GM18507 (cell line): Measurements from ENCODE around the gene CTAGE6.
"Not testable (repeated sequence)": the region's sequence is repeated elsewhere in the genome, so short reads cannot be mapped to it uniquely, and the experiment has no call there.

ENCODE experiments used
- DNase-seq: peaks from one replicate; pipeline ENCODE4 v3.0.0; 2011; ENCODE audit warnings: low read depth; ENCODE audit not compliant: insufficient read length; ENCODE audit errors: extremely low spot score
- FAIRE-seq: peaks from 2 replicates; lab custom pipeline; 2011; peaks lifted over from hg19 to GRCh38; lab: Jason Lieb, UNC

The CTAGE6 gene

DNA sequence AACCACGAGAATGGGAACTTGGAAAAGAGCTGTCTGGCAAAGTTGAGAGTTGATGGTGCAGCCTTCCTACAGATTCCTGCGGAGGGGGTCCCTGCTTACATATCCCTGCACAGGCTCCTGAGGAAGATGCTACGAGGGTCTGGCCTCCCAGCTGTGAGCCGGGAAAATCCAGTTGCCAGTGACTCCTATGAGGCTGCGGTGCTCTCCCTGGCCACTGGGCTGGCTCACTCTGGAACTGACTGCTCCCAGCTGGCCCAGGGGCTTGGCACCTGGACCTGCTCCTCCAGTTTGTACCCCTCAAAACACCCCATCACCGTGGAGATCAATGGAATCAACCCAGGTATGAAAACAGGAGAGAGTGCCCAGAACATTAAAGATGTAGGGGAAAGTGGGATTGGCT lies 37.2 kb downstream of the CTAGE6 start:
- FAIRE-seq, DNase-seq: not testable (repeated sequence)

DNA sequence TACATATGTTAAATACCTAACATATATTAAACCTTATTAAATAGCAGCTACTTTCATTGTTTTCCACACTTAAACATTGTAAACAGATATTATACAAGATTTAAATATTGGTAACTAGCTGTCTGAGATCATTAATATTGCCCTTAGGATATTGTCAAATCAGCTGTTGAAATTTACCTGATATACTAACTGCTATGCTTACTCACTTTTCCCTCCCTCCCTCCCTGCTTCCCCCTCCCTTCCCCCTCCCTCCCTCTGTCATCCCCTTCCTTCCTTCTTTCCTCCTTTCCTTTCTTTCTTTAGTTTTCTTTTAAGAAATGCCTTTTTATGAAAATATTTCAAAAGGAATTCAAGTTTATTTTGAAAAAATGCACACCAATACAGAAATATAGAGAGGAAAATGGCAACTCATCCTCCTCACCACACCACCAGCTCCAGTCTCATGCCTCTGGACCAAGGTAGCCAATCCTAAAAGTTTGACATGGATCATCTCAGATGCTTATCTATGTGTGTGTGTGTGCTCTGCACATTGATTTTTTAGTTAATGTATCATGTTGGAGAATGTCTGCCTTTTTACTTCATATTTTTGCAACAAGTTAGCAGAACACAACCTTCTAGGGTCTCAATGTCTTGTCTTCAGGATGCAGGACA lies 41.8 kb downstream of the CTAGE6 start:
- DNase-seq, FAIRE-seq: not testable (repeated sequence)

DNA sequence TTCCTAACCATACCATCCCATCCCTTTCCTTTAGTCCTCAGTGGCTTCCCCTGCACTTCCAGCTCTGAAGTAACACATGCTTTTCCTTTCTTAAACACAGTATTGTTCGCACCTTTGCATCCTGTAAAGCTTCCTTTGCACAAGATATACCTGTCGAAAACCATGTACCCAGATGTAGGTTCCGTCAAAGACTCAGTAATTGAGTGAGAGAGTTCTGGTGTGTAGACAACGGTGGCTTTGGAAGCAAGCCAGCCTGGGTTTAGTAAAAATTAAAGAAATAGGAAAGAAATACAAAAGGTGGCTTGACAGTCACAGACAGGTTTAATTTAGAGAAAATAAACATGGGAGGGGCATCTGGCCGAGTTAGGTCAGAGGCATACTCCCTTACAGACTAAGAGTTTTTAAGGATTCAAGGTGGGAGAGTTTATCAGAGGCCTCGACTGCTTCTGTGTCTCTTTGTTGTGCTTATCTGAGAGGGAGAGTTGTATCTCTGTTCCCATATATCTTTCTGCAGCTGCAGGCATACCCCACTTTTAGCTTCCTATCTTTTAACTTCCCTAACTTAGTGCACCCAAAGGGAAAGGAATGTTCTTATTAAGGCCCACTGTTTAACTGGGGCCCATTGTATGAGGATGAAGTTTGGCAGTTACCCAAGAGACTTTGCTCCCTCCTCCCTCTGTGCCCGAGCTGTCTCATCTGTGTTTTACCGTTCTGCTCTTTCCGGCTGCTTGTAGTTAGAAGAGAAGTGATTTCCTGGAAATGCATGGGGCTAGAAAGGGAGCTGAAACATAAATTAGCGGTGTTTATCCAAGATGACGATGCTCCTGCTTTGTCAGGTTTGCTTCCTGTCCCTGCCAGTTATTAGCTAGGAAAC lies 42.7 kb downstream of the CTAGE6 start:
- FAIRE-seq: not testable (repeated sequence)

DNA sequence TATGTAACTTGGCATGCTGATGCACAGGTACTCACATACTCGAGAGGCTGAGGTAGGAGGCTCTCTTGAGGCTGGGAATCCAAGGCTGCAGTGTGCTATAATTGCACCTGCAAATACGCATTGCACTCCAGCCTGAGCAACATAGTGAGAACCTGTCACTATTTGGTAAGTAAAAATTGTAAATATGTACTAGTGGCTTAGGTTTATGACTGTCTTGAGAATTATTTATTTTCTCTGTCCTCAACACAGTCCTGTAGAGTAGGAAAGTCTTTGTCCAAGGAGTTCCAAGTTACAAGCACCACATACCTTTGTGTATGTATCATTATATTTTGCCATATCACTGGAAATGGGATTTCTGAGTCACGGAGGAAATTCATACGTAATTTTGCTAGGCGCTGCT lies 45.1 kb downstream of the CTAGE6 start:
- not testable (repeated sequence) for FAIRE-seq, DNase-seq

More for the DNA sequence above, 42.7 kb downstream of the CTAGE6 start:
- DNase-seq: not testable (repeated sequence)

DNA sequence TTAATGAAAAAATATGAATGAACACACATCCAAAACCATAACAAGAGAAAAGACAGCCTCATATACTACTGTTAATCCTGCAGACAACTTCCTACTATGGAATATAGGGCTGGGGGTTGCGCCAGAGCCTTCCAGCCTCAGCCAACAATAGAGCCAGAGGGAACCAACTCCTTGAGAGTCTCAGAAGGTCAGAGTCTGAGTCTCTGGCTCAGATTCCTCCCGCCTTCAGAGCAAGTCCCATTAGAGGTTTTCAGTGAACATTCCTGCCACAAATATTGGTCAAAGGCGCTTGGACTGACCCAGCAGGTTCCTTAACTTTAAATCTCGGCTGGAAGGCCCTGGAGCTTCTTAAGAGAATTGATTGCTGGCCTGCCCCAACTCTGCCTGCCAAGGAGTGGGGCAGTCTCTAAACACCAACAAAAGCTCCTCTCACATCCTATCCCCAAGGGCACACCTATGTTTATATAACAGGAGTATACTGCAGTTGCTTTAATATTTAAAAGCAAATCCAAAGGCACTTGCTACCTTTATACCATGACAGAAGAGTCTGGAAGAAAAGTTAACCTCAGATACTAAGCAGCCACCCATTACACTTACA lies 45.7 kb downstream of the CTAGE6 start:
- not testable (repeated sequence) for FAIRE-seq, DNase-seq

DNA sequence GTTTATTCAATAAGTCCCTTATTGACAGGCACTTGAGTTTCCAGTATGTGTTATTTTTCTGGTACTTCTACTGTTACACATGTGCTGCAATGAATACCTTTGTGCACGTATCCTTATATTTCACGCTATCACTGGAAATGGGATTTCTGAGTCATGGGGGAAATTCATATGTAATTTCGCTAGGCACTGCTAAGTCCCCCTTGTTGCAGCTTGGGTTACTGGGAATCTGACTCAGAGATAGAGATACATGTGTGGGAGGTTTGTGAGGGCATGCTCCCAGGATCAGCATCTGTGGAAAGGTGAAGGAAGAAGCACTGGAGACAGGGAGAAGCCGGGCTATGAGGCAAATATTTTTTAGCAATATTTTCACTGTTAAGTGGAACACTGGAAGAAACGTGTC lies 47.6 kb downstream of the CTAGE6 start:
- FAIRE-seq, DNase-seq: not testable (repeated sequence)
